HEK293 (cell line): ENCODE data around the gene ANKRD39.

Source experiments
- CTCF ChIA-PET: fragments of 350-600 bp; formaldehyde crosslinking; extraction: SDS; loops from one replicate; lab custom pipeline; 2021; ENCODE audit warnings: antibody characterized with exemption; lab: Yijun Ruan, JAX
- POLR2A ChIA-PET: fragments of 300-600 bp; formaldehyde crosslinking; extraction: SDS; loops from one replicate; lab custom pipeline; 2020; ENCODE audit warnings: antibody characterized with exemption, inconsistent platforms; lab: Yijun Ruan, JAX
- H3K27ac ChIP-seq: fragments of 200-500 bp; sonication (Bioruptor generic); 2 replicates; pipeline ENCODE4 v1.5.1; 2014; ENCODE audit warnings: low read depth, low read length, control low read depth, inconsistent platforms; ENCODE audit errors: extremely low read depth
- H3K36me3 ChIP-seq, 2 experiments: fragments of 200-500 bp in 1 of 2; sonication (Bioruptor generic) in 1 of 2; 1 replicate in 1 of 2; 2 replicates in 1 of 2; pipeline ENCODE4 v1.5.1; 2014 to 2017; ENCODE audit warnings: inconsistent platforms in 2 of 2, low read length in 2 of 2; ENCODE audit not compliant: control insufficient read depth in 2 of 2, insufficient read depth in 1 of 2
- H3K4me1 ChIP-seq: fragments of 200-500 bp; sonication (Bioruptor generic); 2 replicates; pipeline ENCODE4 v1.5.1; 2014; ENCODE audit warnings: mild to moderate bottlenecking, low read length, inconsistent platforms; ENCODE audit not compliant: control insufficient read depth, insufficient read depth
- H3K4me3 ChIP-seq: 2 replicates; pipeline ENCODE4 v1.5.1; 2011; ENCODE audit warnings: low read depth, mild to moderate bottlenecking, control low read depth, low read length, moderate library complexity
- H3K9me3 ChIP-seq: fragments of 200-500 bp; sonication (Bioruptor generic); 2 replicates; pipeline ENCODE4 v1.5.1; 2014; ENCODE audit warnings: low read depth, low read length, inconsistent platforms; ENCODE audit not compliant: control insufficient read depth, insufficient read depth
- GLIS1 ChIP-seq: fragments of 450-650 bp; formaldehyde crosslinking; IDR thresholded peaks from 2 replicates; pipeline ENCODE4 v1.5.1; 2016; ENCODE audit warnings: missing biosample characterization, missing genetic modification characterization
- HOXA7 ChIP-seq: sonication (generic); formaldehyde crosslinking; IDR thresholded peaks from 2 replicates; pipeline ENCODE4 v1.8.1; 2022; ENCODE audit warnings: missing genetic modification reagents, borderline replicate concordance
- HOXD13 ChIP-seq: sonication (generic); formaldehyde crosslinking; IDR thresholded peaks from 2 replicates; pipeline ENCODE4 v1.8.0; 2022; ENCODE audit warnings: missing genetic modification reagents, borderline replicate concordance
- IKZF3 ChIP-seq: fragments of 450-650 bp; IDR thresholded peaks from 2 replicates; pipeline ENCODE4 v1.5.0; 2018; ENCODE audit warnings: missing biosample characterization, mild to moderate bottlenecking, missing genetic modification characterization, moderate library complexity
- KLF1 ChIP-seq: fragments of 450-650 bp; formaldehyde crosslinking; IDR thresholded peaks from 2 replicates; pipeline ENCODE4 v1.5.1; 2016; ENCODE audit warnings: missing biosample characterization, missing genetic modification characterization
- KLF10 ChIP-seq: fragments of 450-650 bp; IDR thresholded peaks from 2 replicates; pipeline ENCODE4 v1.5.1; 2018; ENCODE audit warnings: missing biosample characterization, mild to moderate bottlenecking, missing genetic modification characterization
- OVOL3 ChIP-seq: fragments of 450-650 bp; formaldehyde crosslinking; IDR thresholded peaks from 2 replicates; pipeline ENCODE4 v1.5.1; 2016; ENCODE audit warnings: missing biosample characterization, missing genetic modification characterization
- PRDM1 ChIP-seq: fragments of 450-650 bp; formaldehyde crosslinking; IDR thresholded peaks from 2 replicates; pipeline ENCODE4; 2016; ENCODE audit warnings: missing biosample characterization, missing genetic modification characterization
- SCRT1 ChIP-seq: fragments of 450-650 bp; formaldehyde crosslinking; IDR thresholded peaks from 2 replicates; pipeline ENCODE4 v1.5.1; 2016; ENCODE audit warnings: missing biosample characterization, missing genetic modification characterization, borderline replicate concordance
- SETDB1 ChIP-seq: IDR thresholded peaks from one replicate; pipeline ENCODE4 v1.6.1; 2017; ENCODE audit warnings: mild to moderate bottlenecking, low read length, moderate library complexity, mixed read lengths; ENCODE audit not compliant: insufficient read length
- YY2 ChIP-seq: fragments of 450-650 bp; formaldehyde crosslinking; IDR thresholded peaks from 2 replicates; pipeline ENCODE4 v1.5.1; 2016; ENCODE audit warnings: missing biosample characterization, missing genetic modification characterization
- ZNF19 ChIP-seq: fragments of 450-650 bp; formaldehyde crosslinking; IDR thresholded peaks from 2 replicates; pipeline ENCODE4; 2016; ENCODE audit warnings: missing biosample characterization, missing genetic modification characterization, low read depth
- ZNF302 ChIP-seq: fragments of 450-650 bp; formaldehyde crosslinking; IDR thresholded peaks from 2 replicates; pipeline ENCODE4 v1.5.1; 2016; ENCODE audit warnings: missing biosample characterization, missing genetic modification characterization, low read depth
- ZNF48 ChIP-seq: fragments of 450-650 bp; formaldehyde crosslinking; IDR thresholded peaks from 2 replicates; pipeline ENCODE4 v1.5.1; 2016; ENCODE audit warnings: missing biosample characterization, missing genetic modification characterization
- ZNF530 ChIP-seq: fragments of 450-650 bp; formaldehyde crosslinking; IDR thresholded peaks from 2 replicates; pipeline ENCODE4 v1.5.1; 2016; ENCODE audit warnings: low read depth, missing biosample characterization, missing genetic modification characterization
- ZNF585B ChIP-seq: fragments of 450-650 bp; formaldehyde crosslinking; IDR thresholded peaks from 2 replicates; pipeline ENCODE4 v1.5.1; 2016; ENCODE audit warnings: missing biosample characterization, missing genetic modification characterization
- ZNF596 ChIP-seq: fragments of 450-650 bp; IDR thresholded peaks from 2 replicates; pipeline ENCODE4 v1.5.0; 2018; ENCODE audit warnings: missing biosample characterization, mild to moderate bottlenecking, missing genetic modification characterization, moderate library complexity
- ZNF76 ChIP-seq: fragments of 450-650 bp; formaldehyde crosslinking; IDR thresholded peaks from 2 replicates; pipeline ENCODE4; 2016; ENCODE audit warnings: low read depth, missing biosample characterization, missing genetic modification characterization, borderline replicate concordance
- ZNF785 ChIP-seq: fragments of 450-650 bp; formaldehyde crosslinking; IDR thresholded peaks from 2 replicates; pipeline ENCODE4 v1.5.1; 2016; ENCODE audit warnings: missing biosample characterization, missing genetic modification characterization
- ZXDB ChIP-seq: fragments of 450-650 bp; formaldehyde crosslinking; IDR thresholded peaks from 2 replicates; pipeline ENCODE4 v1.5.1; 2016; ENCODE audit warnings: missing biosample characterization, missing genetic modification characterization
- TF ChIP-seq, protein P1 (sequence below): fragments of 450-650 bp; formaldehyde crosslinking; IDR thresholded peaks from 2 replicates; pipeline ENCODE4 v1.5.1; 2016; ENCODE audit warnings: missing biosample characterization, missing genetic modification characterization, borderline replicate concordance
- TF ChIP-seq, protein P2 (sequence below): fragments of 450-650 bp; formaldehyde crosslinking; IDR thresholded peaks from 2 replicates; pipeline ENCODE4 v1.5.1; 2016; ENCODE audit warnings: missing biosample characterization, missing genetic modification characterization
- TF ChIP-seq, protein P3 (sequence below): fragments of 450-650 bp; formaldehyde crosslinking; IDR thresholded peaks from 2 replicates; pipeline ENCODE4 v1.5.0; 2017; ENCODE audit warnings: missing biosample characterization, missing genetic modification characterization, borderline replicate concordance
- TF ChIP-seq, protein P4 (sequence below): fragments of 450-650 bp; formaldehyde crosslinking; IDR thresholded peaks from 2 replicates; pipeline ENCODE4 v1.5.1; 2016; ENCODE audit warnings: missing biosample characterization, missing genetic modification characterization

ANKRD39 gene

DNA sequence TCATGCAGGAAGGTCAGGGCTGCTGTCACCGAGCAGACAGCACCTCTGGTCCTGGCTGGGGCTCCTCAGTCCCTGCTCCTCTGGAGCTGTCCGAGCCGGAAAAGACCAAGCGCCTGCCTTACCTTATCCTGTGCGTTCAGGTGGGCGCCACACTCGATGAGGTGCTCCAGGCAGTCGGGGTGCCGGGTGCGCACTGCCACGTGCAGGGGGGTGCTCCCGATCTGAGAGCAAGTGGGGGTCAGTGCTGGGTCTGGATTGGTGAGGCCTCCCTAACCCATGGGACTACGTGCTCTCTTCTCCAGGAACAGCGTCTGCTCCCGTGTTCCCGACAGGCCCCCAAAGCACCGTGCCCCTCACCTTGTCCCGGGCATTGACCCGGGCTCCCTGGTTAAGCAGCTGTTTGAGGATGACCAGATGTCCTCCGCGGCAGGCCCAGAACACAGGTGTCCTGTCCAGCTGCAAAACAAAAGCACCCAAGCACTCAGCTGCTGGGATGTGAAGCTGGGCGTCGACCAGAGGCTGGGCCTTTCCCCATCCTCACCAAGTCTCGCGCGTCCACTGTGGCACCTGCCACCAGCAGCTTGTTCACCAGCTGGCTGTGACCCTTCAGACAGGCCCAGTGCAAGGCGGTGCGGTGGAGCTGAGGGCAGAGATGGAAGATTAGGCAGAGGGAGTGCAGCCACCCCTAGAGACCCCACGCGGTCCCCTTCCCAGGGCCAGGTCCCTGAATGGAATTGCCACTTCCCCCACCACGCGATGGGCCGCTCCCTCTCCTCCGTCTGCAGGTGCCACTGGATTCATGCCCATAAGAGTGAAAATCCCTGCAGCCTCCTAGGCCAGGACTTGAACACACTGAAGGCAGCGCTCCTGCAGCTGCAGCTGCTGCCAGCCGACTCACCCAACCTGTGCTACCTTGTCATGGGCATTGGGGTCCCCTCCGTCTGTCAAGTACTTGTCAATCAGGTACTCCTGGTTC, 17.7 kb downstream of the ANKRD39 start (continued):
- TF ChIP-seq, protein P1, sequence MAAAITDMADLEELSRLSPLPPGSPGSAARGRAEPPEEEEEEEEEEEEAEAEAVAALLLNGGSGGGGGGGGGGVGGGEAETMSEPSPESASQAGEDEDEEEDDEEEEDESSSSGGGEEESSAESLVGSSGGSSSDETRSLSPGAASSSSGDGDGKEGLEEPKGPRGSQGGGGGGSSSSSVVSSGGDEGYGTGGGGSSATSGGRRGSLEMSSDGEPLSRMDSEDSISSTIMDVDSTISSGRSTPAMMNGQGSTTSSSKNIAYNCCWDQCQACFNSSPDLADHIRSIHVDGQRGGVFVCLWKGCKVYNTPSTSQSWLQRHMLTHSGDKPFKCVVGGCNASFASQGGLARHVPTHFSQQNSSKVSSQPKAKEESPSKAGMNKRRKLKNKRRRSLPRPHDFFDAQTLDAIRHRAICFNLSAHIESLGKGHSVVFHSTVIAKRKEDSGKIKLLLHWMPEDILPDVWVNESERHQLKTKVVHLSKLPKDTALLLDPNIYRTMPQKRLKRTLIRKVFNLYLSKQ (tag by site-specific recombination) = no peak
- TF ChIP-seq ZNF530 (no peak), GLIS1 (no peak), ZNF785 (tag by site-specific recombination) (no peak), IKZF3 (tag by site-specific recombination) (no peak), SCRT1 (tag by site-specific recombination) (no peak), ZNF19 (no peak), PRDM1 (no peak)

DNA sequence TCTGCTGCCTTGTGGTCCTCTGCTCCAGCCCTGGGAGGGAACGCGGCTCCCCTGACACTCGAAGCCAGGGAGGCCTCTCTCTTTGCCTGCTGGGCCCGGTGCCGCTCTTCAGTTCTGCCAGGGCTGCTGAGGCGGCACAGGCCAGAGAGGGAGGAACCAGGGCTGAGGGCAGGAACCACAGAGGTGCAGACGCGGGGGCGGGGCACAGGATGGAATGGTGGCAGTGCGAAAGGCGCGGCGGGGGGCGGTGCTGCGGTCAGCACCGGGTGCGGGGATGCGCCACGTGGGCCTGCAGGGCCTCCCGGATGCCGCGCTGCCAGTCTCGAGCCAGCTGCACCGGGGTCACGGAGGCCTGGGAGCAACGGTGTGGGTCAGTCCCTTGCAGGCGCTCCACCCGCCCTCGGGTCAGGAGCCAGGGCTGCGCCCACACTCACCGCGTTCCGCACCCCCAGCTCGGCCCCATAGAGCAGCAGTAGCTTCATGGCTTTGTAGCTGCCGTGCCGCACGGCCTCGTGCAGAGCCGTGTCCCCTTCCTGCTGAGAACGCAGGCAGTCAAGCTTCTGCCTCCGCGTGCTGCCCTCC, 18.4 kb downstream of the ANKRD39 start:
- no peaks in the 10 kb centered on the region for H3K4me1 ChIP-seq
- H3K27ac ChIP-seq = no peak overlapping the region
- ChIA-PET CTCF (interaction anchor here (0.8 kb wide), 1 partner anchor 121 kb away, joined by 3 read pairs; no protein-coding TSS in a partner anchor), POLR2A (no interaction called here)
- no peak overlapping the region for H3K4me3 ChIP-seq
- H3K36me3 ChIP-seq = peaks cover 10 to 49% of the 10 kb centered on the region in 2 experiments
- no peak for TF ChIP-seq YY2 (tag by site-specific recombination)
- TF ChIP-seq OVOL3 = no peak
- no peak for TF ChIP-seq KLF1 (tag by site-specific recombination)
- TF ChIP-seq KLF10 (tag by site-specific recombination) = no peak
- TF ChIP-seq ZNF76 (tag by site-specific recombination) = no peak
- no peak for TF ChIP-seq SCRT1 (tag by site-specific recombination)
- TF ChIP-seq, protein P2, sequence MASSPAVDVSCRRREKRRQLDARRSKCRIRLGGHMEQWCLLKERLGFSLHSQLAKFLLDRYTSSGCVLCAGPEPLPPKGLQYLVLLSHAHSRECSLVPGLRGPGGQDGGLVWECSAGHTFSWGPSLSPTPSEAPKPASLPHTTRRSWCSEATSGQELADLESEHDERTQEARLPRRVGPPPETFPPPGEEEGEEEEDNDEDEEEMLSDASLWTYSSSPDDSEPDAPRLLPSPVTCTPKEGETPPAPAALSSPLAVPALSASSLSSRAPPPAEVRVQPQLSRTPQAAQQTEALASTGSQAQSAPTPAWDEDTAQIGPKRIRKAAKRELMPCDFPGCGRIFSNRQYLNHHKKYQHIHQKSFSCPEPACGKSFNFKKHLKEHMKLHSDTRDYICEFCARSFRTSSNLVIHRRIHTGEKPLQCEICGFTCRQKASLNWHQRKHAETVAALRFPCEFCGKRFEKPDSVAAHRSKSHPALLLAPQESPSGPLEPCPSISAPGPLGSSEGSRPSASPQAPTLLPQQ (tag by site-specific recombination) = no peak
- TF ChIP-seq ZNF585B (tag by site-specific recombination) = no peak
- TF ChIP-seq HOXA7 (CRISPR knock-in tag) = no peak
- no peak for TF ChIP-seq ZNF785 (tag by site-specific recombination)
- TF ChIP-seq, protein P3, sequence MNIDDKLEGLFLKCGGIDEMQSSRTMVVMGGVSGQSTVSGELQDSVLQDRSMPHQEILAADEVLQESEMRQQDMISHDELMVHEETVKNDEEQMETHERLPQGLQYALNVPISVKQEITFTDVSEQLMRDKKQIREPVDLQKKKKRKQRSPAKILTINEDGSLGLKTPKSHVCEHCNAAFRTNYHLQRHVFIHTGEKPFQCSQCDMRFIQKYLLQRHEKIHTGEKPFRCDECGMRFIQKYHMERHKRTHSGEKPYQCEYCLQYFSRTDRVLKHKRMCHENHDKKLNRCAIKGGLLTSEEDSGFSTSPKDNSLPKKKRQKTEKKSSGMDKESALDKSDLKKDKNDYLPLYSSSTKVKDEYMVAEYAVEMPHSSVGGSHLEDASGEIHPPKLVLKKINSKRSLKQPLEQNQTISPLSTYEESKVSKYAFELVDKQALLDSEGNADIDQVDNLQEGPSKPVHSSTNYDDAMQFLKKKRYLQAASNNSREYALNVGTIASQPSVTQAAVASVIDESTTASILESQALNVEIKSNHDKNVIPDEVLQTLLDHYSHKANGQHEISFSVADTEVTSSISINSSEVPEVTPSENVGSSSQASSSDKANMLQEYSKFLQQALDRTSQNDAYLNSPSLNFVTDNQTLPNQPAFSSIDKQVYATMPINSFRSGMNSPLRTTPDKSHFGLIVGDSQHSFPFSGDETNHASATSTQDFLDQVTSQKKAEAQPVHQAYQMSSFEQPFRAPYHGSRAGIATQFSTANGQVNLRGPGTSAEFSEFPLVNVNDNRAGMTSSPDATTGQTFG = no peak
- TF ChIP-seq HOXD13 (CRISPR knock-in tag) = no peak
- TF ChIP-seq ZNF596 (tag by site-specific recombination) = no peak
- no peak for TF ChIP-seq ZNF302 (tag by site-specific recombination)
- TF ChIP-seq ZXDB (tag by site-specific recombination) = no peak
- TF ChIP-seq, protein P4, sequence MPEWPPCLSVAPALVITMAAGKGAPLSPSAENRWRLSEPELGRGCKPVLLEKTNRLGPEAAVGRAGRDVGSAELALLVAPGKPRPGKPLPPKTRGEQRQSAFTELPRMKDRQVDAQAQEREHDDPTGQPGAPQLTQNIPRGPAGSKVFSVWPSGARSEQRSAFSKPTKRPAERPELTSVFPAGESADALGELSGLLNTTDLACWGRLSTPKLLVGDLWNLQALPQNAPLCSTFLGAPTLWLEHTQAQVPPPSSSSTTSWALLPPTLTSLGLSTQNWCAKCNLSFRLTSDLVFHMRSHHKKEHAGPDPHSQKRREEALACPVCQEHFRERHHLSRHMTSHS (tag by site-specific recombination) = no peak
- TF ChIP-seq SETDB1 = no peak
- no peak for TF ChIP-seq ZNF48 (tag by site-specific recombination)
- H3K9me3 ChIP-seq = no peaks in the 10 kb centered on the region
